Measurements from ENCODE around the gene ARPC2. TPM values are rescaled to one million over a fixed set of nuclear protein-coding genes. Genes with fewer than 3 reads are reported as not detected.

ARPC2 gene
- total and polyA plus RNA-seq, 7 donors: 150 to 274 (median 198) TPM

- no peak for DNase-seq
- intact Hi-C loops (cut with DNase I): no loop called here
- TF ChIP-seq CTCF (IDR thresholded peaks at IDR 0.05): no peak
- ATAC-seq: peak; percentile 60 to 77 (median 66)
- Histone ChIP-seq H3K36me3 (ENCODE audit: insufficient read depth in 1 of 2, low read depth in 1 of 2) (peaks cover 26 to 91% of the 10 kb centered on the region in 2 donors), H3K4me3 (no peak overlapping the region), H3K27ac (peak overlapping the region; percentile 68), H3K4me1 (peaks cover 35% of the 10 kb centered on the region), H3K9me3 (no peaks in the 10 kb centered on the region), H3K27me3 (ENCODE audit: insufficient read depth in 3 of 3, low read length in 2 of 3) (no peaks in the 10 kb centered on the region)
- 35 to 44% (median 38%) methylated on average over 7 of the region's 7 CpGs for WGBS, 3 donors
Measured at GRCh38 chr2:218252509-218253231, 35.7 kb downstream of the ARPC2 start.

- Histone ChIP-seq H3K4me3 (no peak overlapping the region), H3K4me1 (peaks cover 35% of the 10 kb centered on the region), H3K27me3 (ENCODE audit: insufficient read depth in 3 of 3, low read length in 2 of 3) (no peaks in the 10 kb centered on the region), H3K27ac (peak overlapping the region; percentile 68), H3K36me3 (ENCODE audit: insufficient read depth in 1 of 2, low read depth in 1 of 2) (peaks cover 23 to 85% of the 10 kb centered on the region in 2 donors), H3K9me3 (no peaks in the 10 kb centered on the region)
- DNase-seq (no peak), ATAC-seq (peak in 2 of 4 donors; percentile 21 to 36)
- intact Hi-C loops (cut with DNase I): no loop called here
- TF ChIP-seq CTCF (IDR thresholded peaks at IDR 0.05): no peak
- whole genome bisulfite sequencing, 3 donors: 63 to 76% (median 73%) methylated on average over 5 of the region's 5 CpGs
Measured at GRCh38 chr2:218253232-218253625, 36.2 kb downstream of the ARPC2 start.

- Histone ChIP-seq H3K4me3 (no peak overlapping the region), H3K27me3 (ENCODE audit: insufficient read depth in 3 of 3, low read length in 2 of 3) (no peaks in the 10 kb centered on the region), H3K9me3 (no peaks in the 10 kb centered on the region), H3K36me3 (ENCODE audit: insufficient read depth in 1 of 2, low read depth in 1 of 2) (peaks cover 5 to 63% of the 10 kb centered on the region in 2 donors), H3K27ac (peak overlapping the region; percentile 30), H3K4me1 (peaks cover 43% of the 10 kb centered on the region)
- intact Hi-C loops (cut with DNase I): loop anchor here (5.0 kb wide), 1 partner anchor 68 kb away; no protein-coding TSS in a partner anchor
- WGBS, 3 donors: 74 to 91% (median 91%) methylated on average over 6 of the region's 6 CpGs
- no peak for DNase-seq
- ATAC-seq: no peak
- TF ChIP-seq CTCF (IDR thresholded peaks at IDR 0.05): no peak
Measured at GRCh38 chr2:218255446-218255845, 38.5 kb downstream of the ARPC2 start.

GRCh38 chr2:218256612-218257350 lies 39.8 kb downstream of the ARPC2 start:
- Histone ChIP-seq H3K4me1 (peaks cover 40% of the 10 kb centered on the region), H3K36me3 (ENCODE audit: insufficient read depth in 1 of 2, low read depth in 1 of 2) (peaks cover 5 to 50% of the 10 kb centered on the region in 2 donors), H3K4me3 (no peak overlapping the region), H3K27ac (peak overlapping the region; percentile 41), H3K27me3 (ENCODE audit: insufficient read depth in 3 of 3, low read length in 2 of 3) (no peaks in the 10 kb centered on the region), H3K9me3 (no peaks in the 10 kb centered on the region)
- intact Hi-C loops (cut with DNase I): loop anchor here (5.0 kb wide), 1 partner anchor 69 kb away; no protein-coding TSS in a partner anchor
- TF ChIP-seq CTCF (IDR thresholded peaks at IDR 0.05): no peak
- DNase-seq (no peak), ATAC-seq (no peak)
- WGBS, 3 donors: 92 to 95% (median 93%) methylated on average over 13 of the region's 13 CpGs

All from psoas muscle (tissue), 8 donors.